GM12891 (cell line): ENCODE measurements around the gene ALX1.

Experiments
- PAX5 ChIP-seq: IDR thresholded peaks from 2 replicates; pipeline ENCODE4 v1.6.1; 2011; ENCODE audit warnings: low read length, moderate library complexity, mild to moderate bottlenecking; ENCODE audit not compliant: insufficient read depth, severe bottlenecking
- POLR2A ChIP-seq: IDR thresholded peaks from 2 replicates; pipeline ENCODE4 v1.6.1; 2011; ENCODE audit warnings: low read depth, low read length, control low read depth
- POLR2AphosphoS5 ChIP-seq: IDR thresholded peaks from 2 replicates; pipeline ENCODE4 v1.6.1; 2011; ENCODE audit warnings: low read depth, low read length, control low read depth
- POU2F2 ChIP-seq: IDR thresholded peaks from 2 replicates; pipeline ENCODE4 v1.6.1; 2011; ENCODE audit warnings: low read depth, mild to moderate bottlenecking, control low read depth, low read length, moderate library complexity
- SPI1 ChIP-seq: IDR thresholded peaks from 2 replicates; pipeline ENCODE4 v1.6.1; 2011; ENCODE audit warnings: low read depth, low read length, control low read depth
- TAF1 ChIP-seq: IDR thresholded peaks from 2 replicates; pipeline ENCODE4 v1.6.1; 2011; ENCODE audit warnings: low read depth, low read length, control low read depth

- TF ChIP-seq POLR2A (no peak), POLR2AphosphoS5 (no peak), TAF1 (no peak), POU2F2 (no peak), PAX5 (no peak), SPI1 (no peak)
Observed at GRCh38 chr12:85277900-85278597, 2.0 kb upstream of the ALX1 start.
